ENCODE data around the gene ZNF385B.

The ZNF385B gene

DNA sequence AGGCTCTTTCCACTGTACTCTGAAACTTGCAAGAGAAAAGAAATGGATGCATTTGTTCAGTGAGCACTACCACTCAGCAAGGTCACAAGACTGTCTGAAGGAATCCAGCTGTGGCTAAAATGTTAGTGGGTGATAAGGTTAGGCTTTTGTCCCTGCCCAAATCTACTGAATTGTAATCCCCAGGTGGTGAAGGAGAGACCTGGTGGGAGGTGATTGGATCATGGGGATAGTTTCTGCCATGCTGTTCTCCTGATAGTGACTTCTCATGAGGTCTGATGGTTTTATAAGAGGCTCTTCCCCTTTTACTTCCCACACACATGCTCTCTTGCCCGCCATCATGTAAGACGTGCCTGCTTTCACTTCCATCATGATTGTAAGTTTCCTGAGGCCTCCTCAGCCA, 68.2 kb downstream of the ZNF385B start:
- TF ChIP-seq CEBPB (IDR thresholded peaks at IDR 0.05) = no peak
- TF ChIP-seq TAF1 (IDR thresholded peaks at IDR 0.05; ENCODE audit: low read depth) = no peak
- TF ChIP-seq EGR1 (IDR thresholded peaks at IDR 0.05) = no peak
- no peak for TF ChIP-seq ZBTB7A (IDR thresholded peaks at IDR 0.05; ENCODE audit: low read depth)
- TF ChIP-seq NFIC (IDR thresholded peaks at IDR 0.05) = no peak
- no peak for TF ChIP-seq FOXM1 (IDR thresholded peaks at IDR 0.05; ENCODE audit: borderline replicate concordance, low read depth)
- TF ChIP-seq TCF12 (IDR thresholded peaks at IDR 0.05; ENCODE audit: low read depth) = no peak
- no peak for TF ChIP-seq USF1 (IDR thresholded peaks at IDR 0.05)
- no peak for TF ChIP-seq TEAD4 (IDR thresholded peaks at IDR 0.05)
- no peak for TF ChIP-seq REST (IDR thresholded peaks at IDR 0.05; ENCODE audit: low read depth)
- TF ChIP-seq, protein P1, sequence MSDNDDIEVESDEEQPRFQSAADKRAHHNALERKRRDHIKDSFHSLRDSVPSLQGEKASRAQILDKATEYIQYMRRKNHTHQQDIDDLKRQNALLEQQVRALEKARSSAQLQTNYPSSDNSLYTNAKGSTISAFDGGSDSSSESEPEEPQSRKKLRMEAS (IDR thresholded peaks at IDR 0.05) = no peak
- no peak for TF ChIP-seq YY1 (IDR thresholded peaks at IDR 0.05; ENCODE audit: low read depth)

DNA sequence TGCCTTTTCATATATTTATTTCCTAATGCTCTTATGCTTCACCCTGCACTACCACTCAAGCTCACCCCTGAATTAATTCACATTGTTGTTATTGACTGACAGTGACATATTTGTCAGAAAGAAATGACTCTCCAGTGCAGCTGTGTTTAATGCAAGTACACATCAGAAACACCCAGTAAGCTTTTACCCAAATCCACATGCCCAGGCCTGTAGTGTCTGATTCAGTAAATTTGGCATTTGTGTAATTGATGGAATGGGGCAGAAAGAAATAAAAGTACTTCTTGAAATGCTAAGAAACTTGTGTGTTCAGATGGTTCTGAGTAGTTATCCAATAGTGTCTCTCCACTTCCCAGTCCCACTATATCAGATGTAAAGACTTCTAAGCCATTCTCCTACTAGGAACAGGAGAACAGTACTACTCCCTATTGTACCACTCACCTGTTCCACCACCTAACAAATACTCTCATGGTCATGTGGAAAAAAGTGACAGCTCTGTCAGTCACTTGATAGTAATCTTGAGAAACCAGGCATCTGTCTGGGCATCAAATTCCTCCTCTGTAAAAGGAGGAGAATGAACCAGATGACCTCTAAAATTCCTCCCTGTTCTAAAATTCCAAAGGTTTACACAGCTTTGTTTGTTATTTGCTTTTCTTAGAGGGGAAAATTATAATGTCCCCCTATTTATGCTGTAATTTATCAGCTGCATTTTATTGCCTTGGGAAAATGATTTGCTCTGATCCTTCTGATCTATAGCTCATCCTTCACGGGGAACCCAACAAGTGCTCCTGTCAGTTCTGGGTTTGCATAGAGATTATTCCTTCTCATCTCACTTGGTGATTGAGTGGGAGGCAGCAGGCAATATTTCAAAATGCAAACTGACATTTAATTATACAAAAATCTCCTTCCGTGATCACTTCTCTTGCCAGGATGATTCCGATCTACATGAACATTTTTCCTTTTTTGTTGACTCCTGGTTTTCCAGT, 70.9 kb downstream of the ZNF385B start:
- TF ChIP-seq TEAD4 (IDR thresholded peaks at IDR 0.05) = no peak
- no peak for TF ChIP-seq EP300 (IDR thresholded peaks at IDR 0.05; ENCODE audit: borderline replicate concordance)
- TF ChIP-seq NFIC (IDR thresholded peaks at IDR 0.05) = no peak
- no peak for TF ChIP-seq REST (IDR thresholded peaks at IDR 0.05; ENCODE audit: low read depth)
- TF ChIP-seq, protein P1 (IDR thresholded peaks at IDR 0.05) = no peak
- no peak for TF ChIP-seq TCF12 (IDR thresholded peaks at IDR 0.05; ENCODE audit: low read depth)
- no peak for TF ChIP-seq ZBTB7A (IDR thresholded peaks at IDR 0.05; ENCODE audit: low read depth)
- TF ChIP-seq EGR1 (IDR thresholded peaks at IDR 0.05) = no peak
- TF ChIP-seq CREB1 (IDR thresholded peaks at IDR 0.05; ENCODE audit: low read depth) = no peak
- TF ChIP-seq FOXM1 (IDR thresholded peaks at IDR 0.05; ENCODE audit: borderline replicate concordance, low read depth) = no peak
- TF ChIP-seq USF1 (IDR thresholded peaks at IDR 0.05) = no peak
- no peak for TF ChIP-seq CEBPB (IDR thresholded peaks at IDR 0.05)

- TF ChIP-seq ZBTB7A (IDR thresholded peaks at IDR 0.05; ENCODE audit: low read depth) (no peak), USF1 (IDR thresholded peaks at IDR 0.05) (no peak), REST (IDR thresholded peaks at IDR 0.05; ENCODE audit: low read depth) (no peak), TCF12 (IDR thresholded peaks at IDR 0.05; ENCODE audit: low read depth) (no peak), CEBPB (IDR thresholded peaks at IDR 0.05) (no peak), NFIC (IDR thresholded peaks at IDR 0.05) (no peak), CREB1 (IDR thresholded peaks at IDR 0.05; ENCODE audit: low read depth) (no peak), EP300 (IDR thresholded peaks at IDR 0.05; ENCODE audit: borderline replicate concordance) (no peak), YY1 (IDR thresholded peaks at IDR 0.05; ENCODE audit: low read depth) (no peak), TEAD4 (IDR thresholded peaks at IDR 0.05) (no peak), RAD21 (IDR thresholded peaks at IDR 0.05; ENCODE audit: low read depth) (no peak), FOXM1 (IDR thresholded peaks at IDR 0.05; ENCODE audit: borderline replicate concordance, low read depth) (no peak), EGR1 (IDR thresholded peaks at IDR 0.05) (no peak), TAF1 (IDR thresholded peaks at IDR 0.05; ENCODE audit: low read depth) (no peak)
- TF ChIP-seq, protein P1 (IDR thresholded peaks at IDR 0.05) = no peak
Measured at GRCh38 chr2:179788104-179788503, 73.3 kb downstream of the ZNF385B start.

Measured in Ishikawa (cell line).